Panc1 (cell line): ENCODE data around the gene RNF220. TPM values are rescaled to one million over a fixed set of nuclear protein-coding genes. Genes with fewer than 3 reads are reported as not detected.

Experiments used
- microRNA-seq: library from miRNA; unstranded; fragments of <30 nt; microRNA quantifications from one replicate; pipeline ENCODE4 v1.1.0, GENCODE V29; 2020; ENCODE audit not compliant: unreplicated experiment
- total RNA-seq: library from RNA; stranded (reverse); gene quantifications from one replicate; pipeline ENCODE4 v1.2.1, GENCODE V29; 2021; ENCODE audit not compliant: unreplicated experiment

The RNF220 gene
- total RNA-seq, 1 experiment from 2014 or later: 64.9 TPM

Small RNA genes lying within 50 kb of the gene (microRNA-seq; reads per million reads assigned to microRNA genes)
- not detected for gene MIR5584

Other genes with a start within 250 kb of the RNF220 start
- gene DMAP1, start 191.8 kb upstream of the RNF220 start, total RNA-seq: 52.9 TPM
- 83.3 TPM for gene ERI3, start 50.0 kb upstream of the RNF220 start, total RNA-seq